ENCODE data around the gene CBFA2T3. TPM values are rescaled to one million over a fixed set of nuclear protein-coding genes. Genes with fewer than 3 reads are reported as not detected.

The CBFA2T3 gene
- total RNA-seq, 1 experiment from 2014 or later, result 13.7 TPM

DNA sequence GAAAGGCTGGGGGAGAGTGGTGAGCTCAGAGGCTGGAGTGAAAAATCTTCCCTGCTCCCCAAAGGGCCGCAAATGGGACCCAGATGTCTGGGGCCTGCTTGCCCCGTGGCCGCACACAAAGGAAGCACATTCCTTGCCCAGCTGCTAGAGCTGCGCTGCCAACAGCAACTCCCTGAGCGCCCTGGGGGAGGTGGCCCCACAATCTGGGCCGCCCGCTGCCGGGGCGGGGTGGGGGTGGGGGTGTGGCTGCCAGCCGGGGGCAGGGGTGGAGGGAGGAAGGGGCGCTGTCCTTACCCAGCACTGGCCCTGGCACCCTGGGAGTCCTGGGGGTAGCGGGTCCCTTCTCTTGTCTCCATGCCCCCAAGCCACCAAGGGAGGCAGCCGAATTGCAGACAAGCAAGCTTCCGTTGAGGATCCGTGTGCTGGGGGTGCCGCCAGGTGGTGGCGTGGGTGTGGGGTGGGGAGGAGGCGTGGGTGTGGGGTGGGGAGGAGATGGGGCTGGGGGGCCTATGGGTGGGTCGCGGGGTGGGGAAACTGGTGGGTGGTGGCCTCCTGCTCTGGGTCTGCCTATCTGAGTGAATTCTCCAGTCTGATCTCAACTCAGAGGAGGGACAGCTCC is 62.1 kb downstream of the CBFA2T3 start:
- no TSS peak for BruUV-seq (replicated peaks)
- POLR2A ChIA-PET, result no interaction called here

DNA sequence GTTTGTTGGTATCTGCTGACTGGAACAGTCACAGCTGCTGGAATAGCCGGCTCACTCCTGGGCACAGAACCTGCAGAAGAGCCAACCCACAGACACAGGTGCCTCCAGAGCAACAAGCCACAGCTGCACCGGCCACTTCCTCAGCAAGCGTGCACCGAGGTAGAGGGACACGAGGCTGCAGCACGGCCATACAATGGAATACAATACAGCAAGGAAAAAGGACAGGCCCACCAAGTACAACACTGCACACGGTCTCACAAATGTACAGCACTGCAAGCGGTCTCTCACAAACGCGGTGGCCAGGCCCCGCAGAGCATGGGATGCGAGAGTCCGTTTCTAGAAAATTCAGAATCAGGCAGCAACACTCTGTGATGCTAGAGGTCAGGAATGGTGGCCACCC is 63.1 kb downstream of the CBFA2T3 start:
- no TSS peak for BruUV-seq (replicated peaks)
- no peak overlapping the region for H3K27ac ChIP-seq (ENCODE audit: low read length)
- ATAC-seq, result no peak
- TF ChIP-seq POLR2AphosphoS5 (IDR thresholded peaks at IDR 0.05; ENCODE audit: low read depth, low read length), result no peak
- no peak for TF ChIP-seq SIN3A (IDR thresholded peaks at IDR 0.05; ENCODE audit: borderline replicate concordance, insufficient read depth, low read depth, low read length)
- TF ChIP-seq, protein P1, sequence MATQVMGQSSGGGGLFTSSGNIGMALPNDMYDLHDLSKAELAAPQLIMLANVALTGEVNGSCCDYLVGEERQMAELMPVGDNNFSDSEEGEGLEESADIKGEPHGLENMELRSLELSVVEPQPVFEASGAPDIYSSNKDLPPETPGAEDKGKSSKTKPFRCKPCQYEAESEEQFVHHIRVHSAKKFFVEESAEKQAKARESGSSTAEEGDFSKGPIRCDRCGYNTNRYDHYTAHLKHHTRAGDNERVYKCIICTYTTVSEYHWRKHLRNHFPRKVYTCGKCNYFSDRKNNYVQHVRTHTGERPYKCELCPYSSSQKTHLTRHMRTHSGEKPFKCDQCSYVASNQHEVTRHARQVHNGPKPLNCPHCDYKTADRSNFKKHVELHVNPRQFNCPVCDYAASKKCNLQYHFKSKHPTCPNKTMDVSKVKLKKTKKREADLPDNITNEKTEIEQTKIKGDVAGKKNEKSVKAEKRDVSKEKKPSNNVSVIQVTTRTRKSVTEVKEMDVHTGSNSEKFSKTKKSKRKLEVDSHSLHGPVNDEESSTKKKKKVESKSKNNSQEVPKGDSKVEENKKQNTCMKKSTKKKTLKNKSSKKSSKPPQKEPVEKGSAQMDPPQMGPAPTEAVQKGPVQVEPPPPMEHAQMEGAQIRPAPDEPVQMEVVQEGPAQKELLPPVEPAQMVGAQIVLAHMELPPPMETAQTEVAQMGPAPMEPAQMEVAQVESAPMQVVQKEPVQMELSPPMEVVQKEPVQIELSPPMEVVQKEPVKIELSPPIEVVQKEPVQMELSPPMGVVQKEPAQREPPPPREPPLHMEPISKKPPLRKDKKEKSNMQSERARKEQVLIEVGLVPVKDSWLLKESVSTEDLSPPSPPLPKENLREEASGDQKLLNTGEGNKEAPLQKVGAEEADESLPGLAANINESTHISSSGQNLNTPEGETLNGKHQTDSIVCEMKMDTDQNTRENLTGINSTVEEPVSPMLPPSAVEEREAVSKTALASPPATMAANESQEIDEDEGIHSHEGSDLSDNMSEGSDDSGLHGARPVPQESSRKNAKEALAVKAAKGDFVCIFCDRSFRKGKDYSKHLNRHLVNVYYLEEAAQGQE (IDR thresholded peaks at IDR 0.05; ENCODE audit: insufficient read depth in 1 of 2, low read depth in 2 of 2, low read length in 1 of 2), result no peak
- no peaks in the 10 kb centered on the region for H3K27me3 ChIP-seq (ENCODE audit: control insufficient read depth, insufficient read depth, low read length)
- ChIA-PET POLR2A (no interaction called here), CTCF (no interaction called here)
- H3K4me3 ChIP-seq (ENCODE audit: low read depth in 2 of 2, low read length in 2 of 2), result no peak overlapping the region
- no peaks in the 10 kb centered on the region for H3K9me3 ChIP-seq (ENCODE audit: control insufficient read depth, insufficient read depth, low read depth, low read length)
- in situ Hi-C loops (cut with HindIII; ENCODE audit: low pct_unique_long_range_greater_than_20kb, low sequenced_read_pairs) (no loop called here), intact Hi-C loops (cut with micrococcal nuclease; ENCODE audit: unreplicated experiment) (no loop called here)
- no peak for DNase-seq (ENCODE audit: low read depth, low spot score)
- no peaks in the 10 kb centered on the region for H3K36me3 ChIP-seq (ENCODE audit: control insufficient read depth, insufficient read depth, low read length)
- peaks cover 21% of the 10 kb centered on the region for H3K4me1 ChIP-seq (ENCODE audit: control insufficient read depth, insufficient read depth, low read length)

More for the DNA sequence above, 62.1 kb downstream of the CBFA2T3 start:
- intact Hi-C loops (cut with micrococcal nuclease; ENCODE audit: unreplicated experiment) (no loop called here), in situ Hi-C loops (cut with HindIII; ENCODE audit: low pct_unique_long_range_greater_than_20kb, low sequenced_read_pairs) (no loop called here)
- no peaks in the 10 kb centered on the region for H3K36me3 ChIP-seq (ENCODE audit: control insufficient read depth, insufficient read depth, low read length)
- H3K27ac ChIP-seq (ENCODE audit: low read length), result no peak overlapping the region
- TF ChIP-seq POLR2AphosphoS5 (IDR thresholded peaks at IDR 0.05; ENCODE audit: low read depth, low read length) (no peak), SIN3A (IDR thresholded peaks at IDR 0.05; ENCODE audit: borderline replicate concordance, insufficient read depth, low read depth, low read length) (no peak), TCF7L2 (IDR thresholded peaks at IDR 0.05; ENCODE audit: low read depth, low read length) (no peak)
- TF ChIP-seq, protein P2, sequence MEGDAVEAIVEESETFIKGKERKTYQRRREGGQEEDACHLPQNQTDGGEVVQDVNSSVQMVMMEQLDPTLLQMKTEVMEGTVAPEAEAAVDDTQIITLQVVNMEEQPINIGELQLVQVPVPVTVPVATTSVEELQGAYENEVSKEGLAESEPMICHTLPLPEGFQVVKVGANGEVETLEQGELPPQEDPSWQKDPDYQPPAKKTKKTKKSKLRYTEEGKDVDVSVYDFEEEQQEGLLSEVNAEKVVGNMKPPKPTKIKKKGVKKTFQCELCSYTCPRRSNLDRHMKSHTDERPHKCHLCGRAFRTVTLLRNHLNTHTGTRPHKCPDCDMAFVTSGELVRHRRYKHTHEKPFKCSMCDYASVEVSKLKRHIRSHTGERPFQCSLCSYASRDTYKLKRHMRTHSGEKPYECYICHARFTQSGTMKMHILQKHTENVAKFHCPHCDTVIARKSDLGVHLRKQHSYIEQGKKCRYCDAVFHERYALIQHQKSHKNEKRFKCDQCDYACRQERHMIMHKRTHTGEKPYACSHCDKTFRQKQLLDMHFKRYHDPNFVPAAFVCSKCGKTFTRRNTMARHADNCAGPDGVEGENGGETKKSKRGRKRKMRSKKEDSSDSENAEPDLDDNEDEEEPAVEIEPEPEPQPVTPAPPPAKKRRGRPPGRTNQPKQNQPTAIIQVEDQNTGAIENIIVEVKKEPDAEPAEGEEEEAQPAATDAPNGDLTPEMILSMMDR (IDR thresholded peaks at IDR 0.05), result no peak
- TF ChIP-seq, protein P1 (IDR thresholded peaks at IDR 0.05; ENCODE audit: insufficient read depth in 1 of 2, low read depth in 2 of 2, low read length in 1 of 2), result no peak
- DNase-seq (ENCODE audit: low read depth, low spot score) (no peak), ATAC-seq (no peak)
- H3K4me1 ChIP-seq (ENCODE audit: control insufficient read depth, insufficient read depth, low read length), result peaks cover 21% of the 10 kb centered on the region
- CTCF ChIA-PET, result no interaction called here
- H3K9me3 ChIP-seq (ENCODE audit: control insufficient read depth, insufficient read depth, low read depth, low read length), result no peaks in the 10 kb centered on the region
- no peak overlapping the region for H3K4me3 ChIP-seq (ENCODE audit: low read depth in 2 of 2, low read length in 2 of 2)
- H3K27me3 ChIP-seq (ENCODE audit: control insufficient read depth, insufficient read depth, low read length), result no peaks in the 10 kb centered on the region
